ENCODE measurements around the gene FREM3. TPM values are rescaled to one million over a fixed set of nuclear protein-coding genes. Genes with fewer than 3 reads are reported as not detected.

The FREM3 gene
- total RNA-seq, 2 experiments from 2014 or later: not detected

DNA sequence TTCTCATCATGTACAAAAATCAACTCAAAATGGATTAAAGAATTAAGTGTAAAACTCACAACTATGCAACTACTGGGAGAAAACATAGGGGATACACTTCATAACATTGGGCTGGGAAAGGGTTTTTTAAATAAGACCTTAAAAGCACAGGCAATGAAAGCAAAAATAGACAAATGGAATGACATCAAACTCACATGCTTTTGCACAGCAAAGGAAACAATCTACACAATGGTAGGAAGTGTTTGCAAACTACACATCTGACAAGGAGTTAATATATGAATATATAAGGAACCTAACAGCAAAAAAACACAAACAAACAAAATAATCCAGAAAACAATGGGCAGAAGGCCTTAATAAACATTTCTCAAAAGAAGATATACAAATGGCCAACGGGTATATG lies 57.9 kb downstream of the FREM3 start:
- H3K9me3 ChIP-seq (ENCODE audit: control insufficient read depth in 1 of 2, insufficient read depth in 1 of 2, low read length in 2 of 2): peaks cover 0 to 4% of the 10 kb centered on the region in 2 experiments
- Mint-ChIP-seq H3K27me3 (no peaks in the 10 kb centered on the region), H3K36me3 (ENCODE audit: low read depth) (no peaks in the 10 kb centered on the region), H3K27ac (no peak overlapping the region), H3K4me1 (ENCODE audit: low read depth) (no peaks in the 10 kb centered on the region), H3K4me3 (no peak overlapping the region), H3K9me3 (peaks cover 7% of the 10 kb centered on the region)
- H3K4me1 ChIP-seq (ENCODE audit: insufficient read depth, low read length): no peaks in the 10 kb centered on the region
- H3K27ac ChIP-seq (ENCODE audit: low read depth in 1 of 2, low read length in 2 of 2): no peak overlapping the region
- no peak for ATAC-seq (ENCODE audit: poor library complexity)
- ChIA-PET POLR2A (no interaction called here), CTCF (no interaction called here)
- no peak for DNase-seq
- TF ChIP-seq, protein P1, sequence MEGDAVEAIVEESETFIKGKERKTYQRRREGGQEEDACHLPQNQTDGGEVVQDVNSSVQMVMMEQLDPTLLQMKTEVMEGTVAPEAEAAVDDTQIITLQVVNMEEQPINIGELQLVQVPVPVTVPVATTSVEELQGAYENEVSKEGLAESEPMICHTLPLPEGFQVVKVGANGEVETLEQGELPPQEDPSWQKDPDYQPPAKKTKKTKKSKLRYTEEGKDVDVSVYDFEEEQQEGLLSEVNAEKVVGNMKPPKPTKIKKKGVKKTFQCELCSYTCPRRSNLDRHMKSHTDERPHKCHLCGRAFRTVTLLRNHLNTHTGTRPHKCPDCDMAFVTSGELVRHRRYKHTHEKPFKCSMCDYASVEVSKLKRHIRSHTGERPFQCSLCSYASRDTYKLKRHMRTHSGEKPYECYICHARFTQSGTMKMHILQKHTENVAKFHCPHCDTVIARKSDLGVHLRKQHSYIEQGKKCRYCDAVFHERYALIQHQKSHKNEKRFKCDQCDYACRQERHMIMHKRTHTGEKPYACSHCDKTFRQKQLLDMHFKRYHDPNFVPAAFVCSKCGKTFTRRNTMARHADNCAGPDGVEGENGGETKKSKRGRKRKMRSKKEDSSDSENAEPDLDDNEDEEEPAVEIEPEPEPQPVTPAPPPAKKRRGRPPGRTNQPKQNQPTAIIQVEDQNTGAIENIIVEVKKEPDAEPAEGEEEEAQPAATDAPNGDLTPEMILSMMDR (IDR thresholded peaks at IDR 0.05): no peak
- no peak overlapping the region for H3K4me3 ChIP-seq (ENCODE audit: low read length)
- H3K27me3 ChIP-seq (ENCODE audit: control insufficient read depth in 1 of 2, insufficient read depth in 2 of 2, low read length in 2 of 2): no peaks in the 10 kb centered on the region
- intact Hi-C loops (cut with DNase I, micrococcal nuclease): no loop called here
- no peaks in the 10 kb centered on the region for H3K36me3 ChIP-seq (ENCODE audit: insufficient read depth, low read length)

DNA sequence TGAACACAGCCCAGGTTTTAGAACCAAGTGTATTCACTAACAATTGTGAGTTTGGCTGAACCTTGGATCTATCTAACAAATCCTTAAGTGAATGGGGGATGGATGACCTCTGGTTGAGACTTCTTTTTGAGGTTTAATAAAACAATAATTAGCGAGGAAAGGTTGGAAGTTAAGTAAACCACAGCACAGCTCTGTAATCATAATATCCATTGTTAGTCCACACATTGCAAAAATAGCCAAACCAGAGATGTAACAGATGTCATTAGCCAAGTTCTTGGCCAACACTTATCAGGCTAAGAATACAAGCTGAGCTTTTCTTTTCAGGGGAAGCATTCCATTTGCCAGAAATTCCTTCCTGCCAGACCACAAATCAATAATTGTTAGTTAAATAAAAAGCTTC lies 59.1 kb downstream of the FREM3 start:
- no peak overlapping the region for H3K4me3 ChIP-seq (ENCODE audit: low read length)
- Mint-ChIP-seq H3K27me3 (no peaks in the 10 kb centered on the region), H3K36me3 (ENCODE audit: low read depth) (no peaks in the 10 kb centered on the region), H3K4me3 (no peak overlapping the region), H3K4me1 (ENCODE audit: low read depth) (no peaks in the 10 kb centered on the region), H3K27ac (no peak overlapping the region), H3K9me3 (no peaks in the 10 kb centered on the region)
- intact Hi-C loops (cut with DNase I, micrococcal nuclease): no loop called here
- ChIA-PET CTCF (no interaction called here), POLR2A (no interaction called here)
- H3K4me1 ChIP-seq (ENCODE audit: insufficient read depth, low read length): no peaks in the 10 kb centered on the region
- H3K36me3 ChIP-seq (ENCODE audit: insufficient read depth, low read length): no peaks in the 10 kb centered on the region
- H3K27me3 ChIP-seq (ENCODE audit: control insufficient read depth in 1 of 2, insufficient read depth in 2 of 2, low read length in 2 of 2): no peaks in the 10 kb centered on the region
- H3K9me3 ChIP-seq (ENCODE audit: control insufficient read depth in 1 of 2, insufficient read depth in 1 of 2, low read length in 2 of 2): no peaks in the 10 kb centered on the region
- no peak for ATAC-seq (ENCODE audit: poor library complexity)
- TF ChIP-seq, protein P1 (IDR thresholded peaks at IDR 0.05): no peak
- no peak overlapping the region for H3K27ac ChIP-seq (ENCODE audit: low read depth in 1 of 2, low read length in 2 of 2)
- DNase-seq: no peak

DNA sequence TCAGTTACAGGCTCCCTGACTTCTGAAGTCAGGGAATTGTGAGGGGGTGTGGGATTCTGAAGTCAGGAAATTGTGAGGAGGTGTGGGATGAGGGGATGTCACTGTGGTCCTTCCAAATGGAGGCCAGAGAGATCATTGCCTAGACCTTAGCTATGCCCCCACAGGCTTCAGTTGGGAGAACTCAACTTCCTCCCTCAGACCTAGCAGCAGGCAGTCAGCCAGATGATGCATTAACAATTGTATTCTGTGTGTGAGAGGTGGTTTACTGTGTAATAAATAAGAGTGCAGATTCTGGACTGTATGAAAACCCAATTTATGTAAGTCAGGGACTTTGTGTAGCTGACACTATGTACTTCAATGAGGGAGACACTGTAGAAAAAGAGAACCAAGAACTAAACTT lies 65.7 kb downstream of the FREM3 start:
- TF ChIP-seq, protein P1 (IDR thresholded peaks at IDR 0.05): no peak
- Mint-ChIP-seq H3K36me3 (ENCODE audit: low read depth) (no peaks in the 10 kb centered on the region), H3K9me3 (no peaks in the 10 kb centered on the region), H3K4me1 (ENCODE audit: low read depth) (no peaks in the 10 kb centered on the region), H3K27ac (no peak overlapping the region), H3K27me3 (peaks cover 11% of the 10 kb centered on the region), H3K4me3 (no peak overlapping the region)
- H3K27ac ChIP-seq (ENCODE audit: low read depth in 1 of 2, low read length in 2 of 2): no peak overlapping the region
- ChIA-PET CTCF (interaction anchor here (1.1 kb wide), 1 partner anchor 10 kb away, joined by 3 read pairs; no protein-coding TSS in a partner anchor), POLR2A (no interaction called here)
- no peaks in the 10 kb centered on the region for H3K36me3 ChIP-seq (ENCODE audit: insufficient read depth, low read length)
- intact Hi-C loops (cut with DNase I, micrococcal nuclease): no loop called here
- H3K4me1 ChIP-seq (ENCODE audit: insufficient read depth, low read length): no peaks in the 10 kb centered on the region
- ATAC-seq (ENCODE audit: poor library complexity) (no peak), DNase-seq (no peak)
- no peak overlapping the region for H3K4me3 ChIP-seq (ENCODE audit: low read length)
- no peaks in the 10 kb centered on the region for H3K27me3 ChIP-seq (ENCODE audit: control insufficient read depth in 1 of 2, insufficient read depth in 2 of 2, low read length in 2 of 2)
- no peaks in the 10 kb centered on the region for H3K9me3 ChIP-seq (ENCODE audit: control insufficient read depth in 1 of 2, insufficient read depth in 1 of 2, low read length in 2 of 2)

All from CD4-positive, alpha-beta T cell (primary cell).